Common myeloid progenitor, CD34-positive (primary cell): ENCODE data around the gene CA12.

Source experiments
- CTCF ChIA-PET: fragments of 350-600 bp; sonication (Branson Sonifier 250); formaldehyde crosslinking; loops from one replicate; lab custom pipeline; 2021; ENCODE audit warnings: antibody characterized with exemption; lab: Charles Lee
- POLR2A ChIA-PET: fragments of 350-600 bp; sonication (Branson Sonifier 250); formaldehyde crosslinking; loops from one replicate; lab custom pipeline; 2021; ENCODE audit warnings: antibody characterized with exemption; lab: Charles Lee
- DNase-seq, 3 donors: peaks; one replicate each; pipeline versions ENCODE4 v3.0.0 to v3.0.0-alpha.2; 2013
- H3K27ac ChIP-seq, 2 experiments: 1 replicate in 1 of 2; 2 replicates in 1 of 2; pipeline ENCODE4 v1.7.0; 2013; ENCODE audit warnings: inconsistent platforms in 2 of 2, low read length in 2 of 2, mild to moderate bottlenecking in 2 of 2, low read depth in 1 of 2, moderate library complexity in 1 of 2; ENCODE audit not compliant: severe bottlenecking in 2 of 2, insufficient read depth in 1 of 2, poor library complexity in 1 of 2
- H3K27me3 ChIP-seq, 5 experiments: replicated peaks in 2 of 5; 1 replicate in 3 of 5; 2 replicates in 2 of 5; pipeline versions ENCODE4 v1.6.1 to v1.7.0; 2013; ENCODE audit warnings: low read length in 4 of 5, mild to moderate bottlenecking in 2 of 5, moderate library complexity in 2 of 5, inconsistent platforms in 1 of 5; ENCODE audit not compliant: insufficient read depth in 5 of 5, control insufficient read depth in 4 of 5
- H3K36me3 ChIP-seq, 4 experiments: 1 replicate in 2 of 4; 2 replicates in 2 of 4; pipeline versions ENCODE4 v1.6.1 to v1.7.0; 2013; ENCODE audit warnings: low read length in 3 of 4, control low read depth in 1 of 4, mild to moderate bottlenecking in 1 of 4; ENCODE audit not compliant: control insufficient read depth in 4 of 4, insufficient read depth in 4 of 4
- H3K4me1 ChIP-seq, 4 experiments: 1 replicate in 3 of 4; 2 replicates in 1 of 4; pipeline versions ENCODE4 v1.6.1 to v1.7.1; 2013; ENCODE audit warnings: low read length in 3 of 4, mild to moderate bottlenecking in 3 of 4, control low read depth in 1 of 4, inconsistent platforms in 1 of 4, moderate library complexity in 1 of 4; ENCODE audit not compliant: control insufficient read depth in 4 of 4, insufficient read depth in 4 of 4; ENCODE audit errors: control extremely low read depth in 1 of 4
- H3K4me3 ChIP-seq, 7 experiments: 1 replicate in 4 of 7; 2 replicates in 3 of 7; pipeline versions ENCODE4 v1.5.1 to v1.7.0; 2013; ENCODE audit warnings: mild to moderate bottlenecking in 7 of 7, low read length in 6 of 7, moderate library complexity in 6 of 7, inconsistent platforms in 2 of 7, low read depth in 2 of 7, control low read depth in 1 of 7; ENCODE audit not compliant: insufficient read depth in 4 of 7, control insufficient read depth in 1 of 7; ENCODE audit errors: extremely low read depth in 1 of 7
- H3K9me3 ChIP-seq, 5 experiments: 1 replicate in 4 of 5; 2 replicates in 1 of 5; pipeline versions ENCODE4 v1.6.1 to v1.7.1; 2013; ENCODE audit warnings: low read length in 4 of 5, mild to moderate bottlenecking in 2 of 5, inconsistent platforms in 1 of 5, low read depth in 1 of 5, moderate library complexity in 1 of 5; ENCODE audit not compliant: control insufficient read depth in 4 of 5, insufficient read depth in 2 of 5; ENCODE audit errors: control extremely low read depth in 1 of 5
- WGBS: methylation state at CpG from one replicate; pipeline ENCODE4 v1.1.5; 2013; ENCODE audit not compliant: insufficient coverage; 5-methylcytosine and 5-hydroxymethylcytosine counted together

Gene CA12

GRCh38 chr15:63366451-63366850 lies 15.2 kb downstream of the CA12 start:
- no peaks in the 10 kb centered on the region for H3K36me3 ChIP-seq
- H3K27me3 ChIP-seq, result no peaks in the 10 kb centered on the region
- no peak overlapping the region for H3K4me3 ChIP-seq
- H3K27ac ChIP-seq, result no peak overlapping the region
- DNase-seq, result no peak
- ChIA-PET POLR2A (no interaction called here), CTCF (no interaction called here)
- no peaks in the 10 kb centered on the region for H3K9me3 ChIP-seq
- WGBS, result no CpG with 5 or more reads among the region's 2 CpGs
- no peaks in the 10 kb centered on the region for H3K4me1 ChIP-seq

GRCh38 chr15:63365273-63365680 lies 16.4 kb downstream of the CA12 start:
- ChIA-PET POLR2A (no interaction called here), CTCF (interaction anchor here (0.7 kb wide), 1 partner anchor 18 kb away, joined by 3 read pairs; no protein-coding TSS in a partner anchor)
- H3K9me3 ChIP-seq, result peaks cover 0 to 2% (median 0%) of the 10 kb centered on the region in 5 experiments
- no peaks in the 10 kb centered on the region for H3K4me1 ChIP-seq
- DNase-seq, result no peak
- H3K4me3 ChIP-seq, result no peak overlapping the region
- no peaks in the 10 kb centered on the region for H3K27me3 ChIP-seq
- H3K27ac ChIP-seq, result no peak overlapping the region
- WGBS, result 86% methylated on average over 5 of the region's 5 CpGs
- no peaks in the 10 kb centered on the region for H3K36me3 ChIP-seq

DNA sequence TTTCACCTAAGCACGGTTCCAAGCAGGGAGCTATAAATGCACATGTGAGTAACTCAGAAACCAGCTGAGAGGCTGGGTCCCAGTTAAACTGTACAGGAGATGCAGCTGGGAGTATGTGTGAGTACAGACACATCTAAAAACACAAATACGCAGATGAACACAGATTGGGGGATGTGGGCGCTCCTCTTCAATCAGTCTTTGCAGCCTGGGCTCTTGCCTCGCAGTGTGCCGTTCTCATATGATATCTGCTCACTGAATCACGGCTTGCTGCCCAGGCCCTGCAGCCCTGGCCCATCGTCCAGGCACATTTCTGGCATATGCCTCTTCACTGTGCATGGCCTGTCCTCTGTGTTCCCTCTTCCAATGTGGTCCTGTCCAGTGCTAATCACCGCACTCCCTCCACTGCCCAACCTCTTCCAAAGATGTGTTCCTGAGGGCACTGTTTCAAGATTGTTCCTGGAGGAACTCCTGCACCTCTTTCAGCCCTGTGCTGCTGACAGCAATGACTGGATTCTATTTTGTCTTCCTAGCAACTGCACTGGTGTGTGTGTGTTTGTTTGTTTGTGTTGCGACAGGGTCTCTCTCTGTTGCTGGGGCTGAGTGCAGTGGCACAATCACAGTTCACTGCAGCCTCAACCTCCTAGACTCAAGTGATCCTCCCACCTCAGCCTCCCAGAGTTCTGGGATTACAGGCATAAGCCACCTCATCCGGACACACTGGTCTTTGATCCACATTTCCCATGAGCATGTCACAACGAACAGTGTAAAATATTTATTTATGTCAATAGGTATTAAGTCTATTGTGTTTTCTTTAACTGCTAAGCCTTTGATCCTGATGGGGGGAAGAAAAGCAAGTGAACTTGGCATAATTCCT lies 17.0 kb downstream of the CA12 start:
- Histone ChIP-seq H3K27ac (no peak overlapping the region), H3K4me3 (no peak overlapping the region), H3K4me1 (no peaks in the 10 kb centered on the region), H3K27me3 (peaks cover 0 to under 1% (median 0%) of the 10 kb centered on the region in 5 experiments), H3K36me3 (no peaks in the 10 kb centered on the region), H3K9me3 (peaks cover 0 to 6% (median 0%) of the 10 kb centered on the region in 5 experiments)
- POLR2A ChIA-PET, result no interaction called here
- DNase-seq, result no peak
- CTCF ChIA-PET, result no interaction called here
- WGBS, result 97% methylated on average over 7 of the region's 11 CpGs

DNA sequence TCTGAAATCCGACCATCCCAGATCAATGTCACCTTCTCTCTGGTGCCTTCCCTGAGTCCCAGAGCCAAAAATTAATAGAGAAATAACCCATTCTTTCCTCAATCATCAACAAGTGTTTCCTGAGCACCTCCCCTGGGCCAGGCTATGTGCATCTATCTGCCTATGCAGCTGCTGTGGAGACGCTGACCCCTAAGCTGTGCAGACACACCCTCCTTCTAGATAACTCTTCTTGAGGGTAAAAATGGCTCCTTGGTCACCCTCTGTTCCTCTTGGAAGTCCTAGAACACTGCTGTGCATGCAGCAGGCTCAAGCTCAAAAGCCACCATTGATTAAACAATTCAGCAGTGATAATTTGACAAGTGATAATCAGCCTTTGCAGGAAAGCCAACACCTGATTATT lies 18.4 kb downstream of the CA12 start:
- Histone ChIP-seq H3K9me3 (peaks cover 0 to 7% (median 0%) of the 10 kb centered on the region in 5 experiments), H3K27me3 (peaks cover 0 to 2% (median 0%) of the 10 kb centered on the region in 5 experiments), H3K27ac (no peak overlapping the region), H3K4me1 (no peaks in the 10 kb centered on the region), H3K36me3 (no peaks in the 10 kb centered on the region), H3K4me3 (no peak overlapping the region)
- no peak for DNase-seq
- ChIA-PET CTCF (no interaction called here), POLR2A (no interaction called here)
- 71% methylated on average over 2 of the region's 2 CpGs for WGBS

- no peaks in the 10 kb centered on the region for H3K36me3 ChIP-seq
- H3K4me3 ChIP-seq, result no peak overlapping the region
- ChIA-PET POLR2A (no interaction called here), CTCF (interaction anchor here (1.3 kb wide), 1 partner anchor 20 kb away, joined by 3 read pairs; no protein-coding TSS in a partner anchor)
- no peaks in the 10 kb centered on the region for H3K4me1 ChIP-seq
- peaks cover 0 to 2% (median 0%) of the 10 kb centered on the region in 5 experiments for H3K27me3 ChIP-seq
- H3K9me3 ChIP-seq, result peaks cover 0 to 7% (median 0%) of the 10 kb centered on the region in 5 experiments
- WGBS, result 97% methylated on average over 7 of the region's 7 CpGs
- no peak for DNase-seq
- H3K27ac ChIP-seq, result no peak overlapping the region
Measured at GRCh38 chr15:63362885-63363284, 18.8 kb downstream of the CA12 start.

GRCh38 chr15:63362196-63362595 lies 19.4 kb downstream of the CA12 start:
- Histone ChIP-seq H3K27me3 (peaks cover 0 to 2% (median 0%) of the 10 kb centered on the region in 5 experiments), H3K36me3 (no peaks in the 10 kb centered on the region), H3K27ac (no peak overlapping the region), H3K4me3 (no peak overlapping the region), H3K4me1 (no peaks in the 10 kb centered on the region), H3K9me3 (peaks cover 0 to 7% (median 0%) of the 10 kb centered on the region in 5 experiments)
- 91% methylated on average over 3 of the region's 3 CpGs for WGBS
- ChIA-PET CTCF (interaction anchor here (1.1 to 1.7 kb wide), 3 partner anchors 13 to 56 kb away, joined by 3 to 4 read pairs (median 3); no protein-coding TSS in a partner anchor), POLR2A (interaction anchor here (0.6 kb wide), 1 partner anchor 10 kb away, joined by 4 read pairs; no protein-coding TSS in a partner anchor)
- DNase-seq, result no peak

DNA sequence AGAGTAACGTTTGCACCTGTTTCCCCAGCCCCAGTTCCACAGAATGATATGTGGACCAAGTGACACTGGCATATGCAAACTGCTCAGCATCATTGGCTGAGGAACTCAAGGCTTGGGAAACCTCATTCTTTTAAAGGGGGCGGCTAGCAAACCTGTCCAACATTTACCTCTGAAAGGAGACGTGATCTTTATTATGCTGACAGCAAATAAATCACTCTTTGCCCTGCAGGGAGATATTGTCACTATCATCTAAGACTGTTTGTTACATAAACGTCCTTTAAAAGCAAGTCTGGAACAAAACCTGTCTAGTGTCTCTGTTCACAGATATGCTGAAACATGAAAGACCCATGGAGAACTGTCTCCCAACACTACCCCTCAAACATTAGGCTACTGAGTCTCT lies 21.5 kb downstream of the CA12 start:
- Histone ChIP-seq H3K27me3 (peaks cover 0 to 2% (median 0%) of the 10 kb centered on the region in 5 experiments), H3K36me3 (no peaks in the 10 kb centered on the region), H3K9me3 (peaks cover 0 to 7% (median 0%) of the 10 kb centered on the region in 5 experiments), H3K4me3 (no peak overlapping the region), H3K27ac (no peak overlapping the region), H3K4me1 (no peaks in the 10 kb centered on the region)
- no peak for DNase-seq
- 97% methylated on average over 4 of the region's 4 CpGs for WGBS
- CTCF ChIA-PET, result interaction anchor here (1.6 to 1.7 kb wide), 2 partner anchors 11 to 30 kb away, joined by 3 to 4 read pairs; no protein-coding TSS in a partner anchor
- POLR2A ChIA-PET, result no interaction called here
